ENCODE data around the gene DOCK1.

DOCK1 gene

GRCh38 chr10:127415901-127416581 lies 510.8 kb downstream of the DOCK1 start:
- in situ Hi-C loops (cut with MboI; ENCODE audit: low sequenced_read_pairs, unreplicated experiment): no loop called here
- DNase-seq (ENCODE audit: low spot score): no peak

GRCh38 chr10:127417031-127417430 lies 511.8 kb downstream of the DOCK1 start:
- in situ Hi-C loops (cut with MboI; ENCODE audit: low sequenced_read_pairs, unreplicated experiment): no loop called here
- DNase-seq (ENCODE audit: low spot score): no peak
- TF ChIP-seq CTCF (IDR thresholded peaks at IDR 0.05; ENCODE audit: borderline replicate concordance, control extremely low read depth, extremely low read depth, insufficient read depth, missing control alignments): no peak

More at GRCh38 chr10:127415901-127416581, 510.8 kb downstream of the DOCK1 start:
- no peak for TF ChIP-seq CTCF (IDR thresholded peaks at IDR 0.05; ENCODE audit: borderline replicate concordance, control extremely low read depth, extremely low read depth, insufficient read depth, missing control alignments)

- in situ Hi-C loops (cut with MboI; ENCODE audit: low sequenced_read_pairs, unreplicated experiment): no loop called here
- DNase-seq (ENCODE audit: low spot score): no peak
- TF ChIP-seq CTCF (IDR thresholded peaks at IDR 0.05; ENCODE audit: borderline replicate concordance, control extremely low read depth, extremely low read depth, insufficient read depth, missing control alignments): no peak
Measured at GRCh38 chr10:127417686-127418401, 512.6 kb downstream of the DOCK1 start.

- no peak for DNase-seq (ENCODE audit: low spot score)
- in situ Hi-C loops (cut with MboI; ENCODE audit: low sequenced_read_pairs, unreplicated experiment): no loop called here
- no peak for TF ChIP-seq CTCF (IDR thresholded peaks at IDR 0.05; ENCODE audit: borderline replicate concordance, control extremely low read depth, extremely low read depth, insufficient read depth, missing control alignments)
Measured at GRCh38 chr10:127418536-127419168, 513.4 kb downstream of the DOCK1 start.

- in situ Hi-C loops (cut with MboI; ENCODE audit: low sequenced_read_pairs, unreplicated experiment): no loop called here
- no peak for TF ChIP-seq CTCF (IDR thresholded peaks at IDR 0.05; ENCODE audit: borderline replicate concordance, control extremely low read depth, extremely low read depth, insufficient read depth, missing control alignments)
- no peak for DNase-seq (ENCODE audit: low spot score)
Measured at GRCh38 chr10:127420138-127420684, 515.0 kb downstream of the DOCK1 start.

GRCh38 chr10:127423218-127423915 lies 518.1 kb downstream of the DOCK1 start:
- no peak for DNase-seq (ENCODE audit: low spot score)
- in situ Hi-C loops (cut with MboI; ENCODE audit: low sequenced_read_pairs, unreplicated experiment): no loop called here
- no peak for TF ChIP-seq CTCF (IDR thresholded peaks at IDR 0.05; ENCODE audit: borderline replicate concordance, control extremely low read depth, extremely low read depth, insufficient read depth, missing control alignments)
